Psoas muscle (tissue), 8 donors: ENCODE results near the gene PELO. TPM values are rescaled to one million over a fixed set of nuclear protein-coding genes. Genes with fewer than 3 reads are reported as not detected.

ENCODE experiments used
- ATAC-seq, 4 donors: fragments of 200-7000 bp; cut with Tn5 transposase; one replicate each; pipeline ENCODE4 v1.9.1; 2020; ENCODE audit warnings: moderate library complexity in 3 of 4, mild to moderate bottlenecking in 2 of 4
- DNase-seq, 2 donors: peaks; one replicate each; pipeline ENCODE4 v3.0.0-alpha.2; 2020
- H3K27ac ChIP-seq: fragments of 200-600 bp; one replicate; pipeline ENCODE4 v1.8.0; 2022
- H3K27me3 ChIP-seq, 3 donors: fragments of 200-600 bp in 1 of 3; one replicate each; pipeline versions ENCODE4 v1.6.1 to v1.8.0; 2013 to 2022; ENCODE audit warnings: low read length in 2 of 3, mild to moderate bottlenecking in 2 of 3, moderate library complexity in 1 of 3; ENCODE audit not compliant: insufficient read depth in 3 of 3
- H3K36me3 ChIP-seq, 2 donors: fragments of 200-600 bp in 1 of 2; one replicate each; pipeline versions ENCODE4 v1.6.1 to v1.8.0; 2013 to 2022; ENCODE audit warnings: low read depth in 1 of 2, mild to moderate bottlenecking in 1 of 2, moderate library complexity in 1 of 2; ENCODE audit not compliant: insufficient read depth in 1 of 2
- H3K4me1 ChIP-seq: fragments of 200-600 bp; one replicate; pipeline ENCODE4 v1.8.0; 2022
- H3K4me3 ChIP-seq: fragments of 200-600 bp; one replicate; pipeline ENCODE4 v1.8.0; 2022; ENCODE audit warnings: mild to moderate bottlenecking
- H3K9me3 ChIP-seq: fragments of 200-600 bp; one replicate; pipeline ENCODE4 v1.8.0; 2022
- CTCF ChIP-seq: fragments of 200-600 bp; IDR thresholded peaks from one replicate; pipeline ENCODE4 v1.8.0; 2022; ENCODE audit warnings: antibody characterized with exemption
- WGBS, 3 donors: extraction: QIAGEN DNeasy Blood & Tissue Kit; methylation state at CpG; one replicate each; pipeline versions ENCODE4 v1.1.6 to v1.1.7; 2013; 5-methylcytosine and 5-hydroxymethylcytosine counted together
- intact Hi-C, 2 donors: fragments of 100-400 bp; cut with DNase I; formaldehyde crosslinking; loops; one replicate each; pipeline versions ENCODE4 v1.11.0 to v1.14.2; 2022
- polyA plus RNA-seq, 3 donors: library from polyadenylated mRNA; stranded (reverse); fragments of 200-250 nt; gene quantifications; one replicate each; pipeline ENCODE4 v1.2.3, GENCODE V29; 2013
- total RNA-seq, 4 donors: library from RNA; stranded (reverse); fragmentation: NEBNext Ultra II Directional in 2 of 4; extraction: Animal tissue kit (Norgen Biotek cat#: 25700) in 2 of 4; gene quantifications; one replicate each; pipeline versions ENCODE4 v1.2.1 to v1.2.4, GENCODE V29; 2021 to 2023
- donor health status: healthy with polysubstance abuse.
- donor health status: DM: no; HTN: no; CAD: no; lungs with moderate emphysema.
- donor health status: Bipolar disorder and iron deficiency.
- donor health status: healthy.
- donor health status: DM: yes; HTN: yes; CAD: no.
- donor health status: DM: no; HTN: no; CAD: no.
- donor health status: DM: no; HTN: no; CAD: no.
- donor health status: DM: yes; HTN: yes; CAD: no.

PELO gene
- total and polyA plus RNA-seq, 7 donors = 13.1 to 30.1 (median 25.6) TPM

- Histone ChIP-seq H3K4me3 (no peak overlapping the region), H3K27me3 (no peaks in the 10 kb centered on the region), H3K36me3 (no peaks in the 10 kb centered on the region), H3K27ac (no peak overlapping the region), H3K4me1 (no peaks in the 10 kb centered on the region), H3K9me3 (no peaks in the 10 kb centered on the region)
- intact Hi-C loops = no loop called here
- 32 to 35% (median 35%) methylated on average over 5 of the region's 5 CpGs for WGBS, 3 donors
- no peak for TF ChIP-seq CTCF
- ATAC-seq = no peak
- no peak for DNase-seq
Measured at GRCh38 chr5:52774005-52774410, 13.7 kb upstream of the PELO start.

- no peak for TF ChIP-seq CTCF
- Histone ChIP-seq H3K27ac (no peak overlapping the region), H3K36me3 (no peaks in the 10 kb centered on the region), H3K9me3 (no peaks in the 10 kb centered on the region), H3K4me1 (no peaks in the 10 kb centered on the region), H3K27me3 (no peaks in the 10 kb centered on the region), H3K4me3 (no peak overlapping the region)
- DNase-seq = no peak
- intact Hi-C loops = no loop called here
- WGBS, 3 donors = 86 to 93% (median 91%) methylated on average over 2 of the region's 2 CpGs
- no peak for ATAC-seq
Measured at GRCh38 chr5:52776116-52776515, 11.6 kb upstream of the PELO start.

- H3K27ac ChIP-seq = no peak overlapping the region
- intact Hi-C loops = no loop called here
Measured at GRCh38 chr5:52777186-52777585, 10.5 kb upstream of the PELO start.

GRCh38 chr5:52778781-52779180 is 8.9 kb upstream of the PELO start:
- DNase-seq (no peak), ATAC-seq (no peak)
- Histone ChIP-seq H3K4me3 (no peak overlapping the region), H3K4me1 (no peaks in the 10 kb centered on the region), H3K27me3 (no peaks in the 10 kb centered on the region), H3K36me3 (no peaks in the 10 kb centered on the region), H3K27ac (no peak overlapping the region), H3K9me3 (no peaks in the 10 kb centered on the region)
- no peak for TF ChIP-seq CTCF
- intact Hi-C loops = no loop called here
- WGBS, 3 donors = 46 to 70% (median 67%) methylated on average over 1 of the region's 1 CpG

More at GRCh38 chr5:52777186-52777585, 10.5 kb upstream of the PELO start:
- no peak for DNase-seq
- Histone ChIP-seq H3K9me3 (no peaks in the 10 kb centered on the region), H3K4me1 (no peaks in the 10 kb centered on the region), H3K4me3 (no peak overlapping the region), H3K27me3 (no peaks in the 10 kb centered on the region), H3K36me3 (no peaks in the 10 kb centered on the region)
- WGBS, 3 donors = 75 to 77% (median 75%) methylated on average over 4 of the region's 4 CpGs
- no peak for ATAC-seq
- TF ChIP-seq CTCF = no peak

GRCh38 chr5:52779213-52779612 is 8.5 kb upstream of the PELO start:
- Histone ChIP-seq H3K4me1 (no peaks in the 10 kb centered on the region), H3K9me3 (no peaks in the 10 kb centered on the region), H3K27ac (no peak overlapping the region), H3K4me3 (no peak overlapping the region), H3K36me3 (no peaks in the 10 kb centered on the region), H3K27me3 (no peaks in the 10 kb centered on the region)
- no peak for DNase-seq
- TF ChIP-seq CTCF = no peak
- no peak for ATAC-seq
- intact Hi-C loops = no loop called here
